RKO (cell line): ENCODE results near the gene SMYD1.

Experiments
- DNase-seq: peaks from one replicate; pipeline ENCODE4 v3.0.0-alpha.2; 2016; ENCODE audit warnings: low spot score

Gene SMYD1

DNA sequence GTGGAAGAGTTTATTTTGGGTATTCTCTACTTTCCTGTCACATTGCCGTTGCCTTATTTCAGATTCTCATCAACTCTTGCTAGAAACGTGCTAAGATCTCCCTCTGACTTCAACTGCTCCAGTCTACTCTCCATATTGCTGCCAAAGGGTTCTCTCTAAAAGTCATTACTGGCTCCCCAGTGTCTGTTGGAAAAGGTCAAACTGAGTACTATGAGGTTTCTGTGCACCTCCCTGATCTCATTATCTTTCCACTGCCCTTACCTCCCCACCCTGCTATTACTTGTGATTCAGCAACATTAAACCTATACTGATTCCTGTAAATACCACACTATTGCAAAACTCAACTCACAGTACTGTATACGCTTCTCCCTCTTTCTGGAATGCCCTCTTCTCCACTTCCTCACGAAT, 10.2 kb upstream of the SMYD1 start:
- no peak for DNase-seq

DNA sequence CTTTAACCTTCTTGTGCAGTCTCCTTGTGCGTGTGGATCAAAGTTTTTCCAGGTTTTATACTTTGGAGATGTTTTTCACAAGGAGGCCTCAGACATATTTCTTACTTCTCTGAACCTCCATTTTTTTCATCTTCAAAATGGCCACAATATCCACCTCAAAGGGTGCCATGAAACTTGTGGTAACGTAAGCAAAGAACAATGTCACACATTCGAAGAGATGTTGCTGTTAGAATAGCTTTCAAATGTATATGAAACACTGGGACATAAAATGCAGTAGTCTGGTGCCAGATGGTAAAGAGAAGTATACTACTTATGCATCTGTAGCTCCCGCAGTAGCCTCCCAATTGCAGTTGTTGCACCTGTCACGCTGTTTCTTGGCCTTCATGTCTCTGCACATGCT, 9.4 kb upstream of the SMYD1 start:
- DNase-seq: no peak

DNA sequence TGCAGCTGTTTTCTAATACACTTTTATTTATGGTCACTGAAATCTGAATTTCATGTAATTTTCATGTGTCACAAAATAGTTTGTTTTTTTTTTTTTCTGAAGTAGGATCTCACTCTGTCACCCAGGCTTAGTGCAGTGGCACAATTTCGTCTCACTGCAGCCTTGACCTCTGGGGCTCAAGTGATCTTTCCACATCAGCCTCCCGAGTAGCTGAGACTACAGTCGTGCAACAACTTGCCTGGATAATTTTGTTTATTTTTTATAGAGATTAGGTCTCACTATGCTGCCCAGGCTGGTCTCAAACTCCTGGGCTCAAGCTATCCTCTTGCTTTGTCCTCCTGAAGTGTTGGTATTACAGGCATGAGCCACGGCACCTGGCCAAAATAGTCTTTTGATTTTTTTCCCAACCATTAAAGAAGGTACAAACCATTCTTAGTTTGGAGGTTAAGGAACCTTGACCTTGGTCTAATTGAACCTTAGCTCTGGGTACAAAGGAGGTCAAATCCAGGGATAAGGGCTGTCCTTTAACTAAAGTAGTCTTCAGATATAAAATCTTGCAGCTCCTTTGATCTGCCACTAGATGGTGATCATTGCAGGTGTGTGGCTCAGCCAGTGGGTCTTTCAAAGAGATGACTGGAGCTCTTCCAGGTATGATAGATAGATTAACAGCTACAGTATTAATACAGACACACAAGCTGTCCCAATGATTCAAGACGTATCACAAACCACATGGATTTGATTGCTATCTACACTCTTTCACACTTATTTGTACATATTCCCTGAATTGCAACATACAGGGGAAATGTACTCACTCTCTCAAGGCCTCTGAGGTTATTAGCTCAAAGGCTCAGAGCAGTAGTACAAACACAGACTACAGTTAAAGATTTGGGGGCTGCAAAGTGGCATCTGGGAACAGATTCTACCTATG, 7.4 kb upstream of the SMYD1 start:
- peak; percentile 73 for DNase-seq

DNA sequence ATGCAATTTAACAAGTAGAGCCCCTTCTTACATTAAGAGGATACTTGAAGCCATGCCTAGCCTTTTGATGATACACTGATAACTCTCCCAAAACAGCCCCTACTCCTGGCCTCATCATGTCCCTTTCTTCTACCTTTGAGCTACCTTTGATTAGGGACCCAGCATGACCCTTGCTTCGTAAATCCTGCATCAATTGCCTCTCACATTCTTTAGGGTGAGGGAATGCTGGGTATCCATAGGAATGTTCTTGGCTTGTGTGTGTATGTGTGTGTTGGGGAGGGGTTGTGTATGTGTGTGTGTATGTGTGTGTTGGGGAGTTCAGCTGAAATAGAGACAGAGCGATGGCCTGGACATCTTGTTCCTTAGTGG, 6.7 kb upstream of the SMYD1 start:
- no peak for DNase-seq

DNA sequence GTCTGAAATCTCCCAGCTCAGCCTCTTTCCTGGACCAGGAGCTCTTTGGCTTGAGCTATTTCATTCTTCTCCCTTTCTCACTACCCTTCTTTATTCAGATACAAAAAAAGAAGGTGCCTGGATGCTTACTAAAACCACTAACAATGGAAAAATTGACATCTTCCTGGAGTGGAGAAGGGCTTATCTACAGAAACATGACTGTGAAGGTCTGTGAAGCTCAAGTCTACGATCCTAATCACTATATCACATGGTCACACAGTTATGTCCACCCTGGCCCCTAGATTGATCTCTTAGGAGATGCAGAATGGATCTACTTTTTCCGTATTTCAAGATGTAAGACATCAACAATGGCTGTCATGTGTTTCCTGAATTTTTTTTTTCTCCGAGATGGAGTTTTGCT, 6.3 kb upstream of the SMYD1 start:
- no peak for DNase-seq

DNA sequence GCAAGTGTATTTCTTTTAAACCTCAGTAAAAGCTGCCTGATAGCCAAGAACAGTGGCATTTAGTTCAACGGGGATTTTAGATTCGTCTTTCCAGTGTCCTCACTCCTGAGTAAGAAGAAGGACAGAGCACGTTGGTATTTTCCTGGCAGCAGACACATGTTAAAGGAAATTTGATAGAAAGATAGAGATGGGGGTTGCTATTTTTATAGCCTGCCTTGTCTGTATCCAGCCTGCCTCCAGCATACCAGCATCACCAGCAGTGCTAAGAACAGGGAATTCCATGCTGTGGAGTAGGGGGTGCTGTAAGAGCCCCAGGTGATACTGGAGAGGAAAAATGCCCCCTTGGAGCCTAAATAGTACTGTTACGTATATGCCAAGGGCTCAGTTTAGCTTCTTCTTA, 1.1 kb upstream of the SMYD1 start:
- no peak for DNase-seq

DNA sequence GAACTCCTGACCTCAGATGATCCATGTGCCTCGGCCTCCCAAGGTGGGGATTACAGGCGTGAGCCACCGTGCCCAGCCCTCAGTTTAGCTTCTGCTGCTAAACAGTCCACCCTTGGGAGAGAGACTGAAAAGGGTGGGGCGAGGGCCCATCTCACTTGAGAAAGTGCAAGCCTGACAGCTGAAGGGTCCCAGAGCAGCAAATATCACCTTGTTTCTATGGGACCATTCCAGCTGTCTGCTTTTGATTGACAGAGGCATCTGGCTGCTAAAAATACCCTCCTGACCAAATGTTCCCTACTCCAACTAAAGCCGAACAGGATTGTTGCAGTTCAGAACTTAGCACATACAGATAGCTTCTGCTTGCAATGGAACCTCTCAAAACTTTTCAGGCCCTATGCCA, 436 bp upstream of the SMYD1 start:
- no peak for DNase-seq

DNA sequence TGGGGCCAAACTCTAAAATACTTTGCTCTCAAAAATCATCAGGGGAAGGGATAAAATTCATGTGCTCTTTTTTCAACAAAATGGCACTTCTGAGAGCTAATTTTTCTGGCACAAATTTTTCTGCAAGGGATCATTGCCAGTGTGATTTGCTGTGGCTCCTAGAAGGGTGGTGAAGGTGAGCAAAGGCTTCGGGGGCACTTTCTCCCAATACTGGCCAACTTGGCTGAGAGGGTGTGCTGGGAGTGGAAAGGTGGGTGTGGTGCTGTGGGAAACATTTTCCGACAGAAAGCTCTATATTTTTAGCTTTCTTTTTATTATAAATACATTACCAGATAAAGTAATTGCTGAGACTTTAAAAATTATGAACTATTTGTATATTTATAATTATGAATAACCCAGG, 419 bp downstream of the SMYD1 start:
- no peak for DNase-seq

DNA sequence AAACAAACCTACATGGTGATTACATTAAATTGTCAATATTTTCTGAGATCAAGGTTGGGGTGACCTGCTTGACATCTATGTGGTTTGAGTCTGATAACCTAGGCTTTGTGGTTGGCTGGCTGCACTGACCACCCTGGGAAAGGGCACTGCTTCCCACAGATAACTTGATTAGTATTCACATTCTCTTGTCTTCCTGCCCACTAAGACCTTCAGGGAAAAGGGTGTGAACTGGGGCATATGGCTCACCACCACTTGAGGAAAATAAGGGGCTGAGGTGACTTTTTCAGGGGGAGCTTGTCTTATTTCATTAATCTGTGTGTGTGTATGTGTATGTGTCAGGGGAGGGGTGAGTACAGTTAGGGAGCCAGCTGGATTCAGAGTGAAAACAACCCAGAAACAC, 1.5 kb downstream of the SMYD1 start:
- DNase-seq: no peak

DNA sequence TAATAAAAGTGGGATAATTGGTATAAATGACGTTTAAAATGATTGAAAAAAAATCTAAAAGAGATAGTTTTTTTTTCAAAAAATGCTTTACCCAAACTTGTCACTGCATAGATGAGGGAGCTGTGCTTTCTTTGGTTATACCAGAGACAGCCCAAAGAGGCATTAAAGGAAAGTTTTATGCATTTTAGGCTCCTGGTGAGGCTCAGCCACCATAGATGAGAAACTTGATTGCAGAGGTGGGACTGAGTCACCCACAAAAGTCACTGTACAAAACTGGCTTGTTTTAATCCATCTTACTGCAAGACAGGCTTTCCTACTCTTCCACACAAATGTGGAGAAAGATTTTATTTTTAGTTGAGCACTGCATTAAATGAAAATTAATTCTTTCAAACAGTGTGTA, 2.4 kb downstream of the SMYD1 start:
- DNase-seq: no peak

DNA sequence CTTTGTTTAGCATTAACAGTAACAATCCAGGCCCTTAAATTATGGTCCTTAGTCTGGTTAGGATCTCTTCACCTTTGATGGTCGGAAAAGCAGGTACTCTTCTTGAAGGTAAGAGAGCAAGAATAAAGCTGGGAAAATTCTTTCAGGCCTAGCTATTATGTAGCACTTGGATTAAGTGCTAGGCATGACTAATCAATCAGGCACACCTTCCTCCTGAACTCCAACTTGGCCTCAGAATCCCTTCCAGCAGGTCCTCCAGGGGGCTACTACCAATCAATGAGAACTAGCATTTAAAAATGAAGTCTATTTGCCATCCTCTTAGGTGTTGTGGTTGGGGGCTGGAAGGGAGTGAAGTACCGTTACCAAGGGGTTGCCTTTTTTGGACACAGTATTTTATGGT, 3.7 kb downstream of the SMYD1 start:
- no peak for DNase-seq

DNA sequence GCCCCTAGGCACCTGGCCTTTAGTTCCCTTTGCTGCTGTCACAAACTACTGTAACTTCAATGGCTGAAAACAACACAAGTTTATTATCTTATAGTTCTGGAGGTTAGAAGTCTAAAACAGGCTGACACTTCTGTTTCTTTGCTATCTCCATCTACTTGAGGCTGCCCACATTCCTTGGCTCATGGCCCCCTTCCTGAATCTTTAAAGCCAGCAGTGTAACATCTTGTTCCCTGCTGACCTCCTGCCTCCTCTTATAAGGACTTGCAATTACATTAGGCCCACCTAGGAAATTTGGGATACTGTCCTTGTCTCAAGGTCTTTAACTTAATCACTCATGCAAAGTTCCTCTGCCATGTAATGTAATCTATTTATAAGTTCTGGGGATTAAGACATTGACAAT, 6.5 kb downstream of the SMYD1 start:
- no peak for DNase-seq

DNA sequence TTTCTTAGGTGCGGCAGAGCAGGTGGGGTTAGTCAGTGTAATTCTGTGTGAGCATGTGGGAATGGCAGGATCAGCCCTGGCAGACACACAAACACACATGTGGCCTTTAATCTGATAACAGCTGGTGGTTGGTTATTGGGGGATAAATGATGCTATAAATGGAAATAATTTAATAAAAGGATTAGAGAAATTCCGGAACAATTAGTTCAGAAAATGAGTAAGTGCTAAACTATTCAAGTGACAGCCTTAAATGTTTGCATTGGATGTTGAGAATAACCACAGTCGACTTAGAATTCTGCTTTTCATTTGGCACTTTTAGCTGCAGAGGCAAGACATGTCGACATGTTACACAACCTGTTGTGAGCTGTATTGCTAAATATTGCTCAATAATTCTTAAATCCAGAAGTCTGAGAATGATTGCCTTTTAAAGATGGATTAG, 7.2 kb downstream of the SMYD1 start:
- peak; percentile 33 for DNase-seq

DNA sequence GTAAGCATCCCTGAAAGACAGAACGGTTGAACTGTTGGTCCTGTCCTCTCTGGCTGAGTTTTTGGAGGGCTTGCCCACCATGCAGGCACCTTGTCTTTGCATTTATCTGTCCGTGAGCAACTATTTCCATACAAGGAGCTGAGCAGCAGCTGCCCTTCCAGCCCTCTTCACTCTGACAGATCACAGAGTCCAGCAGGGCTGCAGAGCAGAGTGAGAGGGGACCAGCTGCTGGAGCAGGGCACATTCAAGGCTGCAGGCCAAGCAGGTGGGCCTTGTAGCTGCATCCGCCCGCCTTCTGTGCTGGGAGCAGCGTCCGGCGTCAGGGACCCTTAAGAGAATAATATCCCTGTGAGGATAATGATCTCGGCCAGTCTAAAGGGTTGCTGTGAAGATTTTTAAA, 9.5 kb downstream of the SMYD1 start:
- DNase-seq: no peak

DNA sequence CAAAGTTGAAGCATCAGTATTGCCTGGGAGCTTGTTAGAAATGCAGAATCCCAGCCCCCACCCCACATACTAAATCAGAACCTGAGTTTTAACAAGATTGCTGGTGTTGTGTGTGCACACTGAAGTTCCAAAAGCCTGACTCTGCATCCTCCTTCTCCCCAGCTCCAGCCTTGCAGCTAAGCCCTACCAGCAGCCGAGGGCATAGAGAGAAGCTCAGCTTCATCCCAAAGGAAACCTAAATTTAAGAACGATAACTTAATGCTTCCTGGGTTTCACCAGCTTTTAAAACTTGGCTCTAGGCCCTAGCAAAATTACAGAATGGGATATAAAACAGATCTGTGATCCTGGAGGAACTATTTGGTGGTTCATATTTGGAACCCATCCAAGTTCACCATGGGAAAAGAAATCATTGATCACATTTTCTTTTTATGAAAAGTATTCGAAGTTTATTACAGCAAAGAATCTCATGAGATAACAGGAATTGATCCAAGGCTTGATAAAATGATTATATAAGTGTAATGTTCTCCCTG, 11.1 kb downstream of the SMYD1 start:
- DNase-seq: no peak

DNA sequence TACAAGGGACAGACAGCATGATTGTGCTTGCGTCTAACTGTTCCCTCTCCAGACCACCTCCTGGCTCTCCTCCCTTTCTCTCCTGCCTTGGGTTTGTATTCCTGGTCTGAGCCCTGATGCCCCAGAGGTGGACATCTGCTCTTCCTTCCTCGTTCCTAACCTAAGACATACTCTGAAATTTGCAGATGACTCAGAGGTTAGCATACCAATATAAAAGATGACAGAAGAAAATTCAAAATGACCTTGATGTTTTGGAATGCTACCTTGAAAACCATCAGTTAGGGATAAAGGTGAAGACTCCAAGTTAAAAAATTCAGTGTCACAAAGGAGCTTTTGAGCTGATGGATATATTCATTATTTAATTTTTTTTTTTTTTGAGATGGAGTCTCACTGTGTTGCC, 12.9 kb downstream of the SMYD1 start:
- DNase-seq: no peak

DNA sequence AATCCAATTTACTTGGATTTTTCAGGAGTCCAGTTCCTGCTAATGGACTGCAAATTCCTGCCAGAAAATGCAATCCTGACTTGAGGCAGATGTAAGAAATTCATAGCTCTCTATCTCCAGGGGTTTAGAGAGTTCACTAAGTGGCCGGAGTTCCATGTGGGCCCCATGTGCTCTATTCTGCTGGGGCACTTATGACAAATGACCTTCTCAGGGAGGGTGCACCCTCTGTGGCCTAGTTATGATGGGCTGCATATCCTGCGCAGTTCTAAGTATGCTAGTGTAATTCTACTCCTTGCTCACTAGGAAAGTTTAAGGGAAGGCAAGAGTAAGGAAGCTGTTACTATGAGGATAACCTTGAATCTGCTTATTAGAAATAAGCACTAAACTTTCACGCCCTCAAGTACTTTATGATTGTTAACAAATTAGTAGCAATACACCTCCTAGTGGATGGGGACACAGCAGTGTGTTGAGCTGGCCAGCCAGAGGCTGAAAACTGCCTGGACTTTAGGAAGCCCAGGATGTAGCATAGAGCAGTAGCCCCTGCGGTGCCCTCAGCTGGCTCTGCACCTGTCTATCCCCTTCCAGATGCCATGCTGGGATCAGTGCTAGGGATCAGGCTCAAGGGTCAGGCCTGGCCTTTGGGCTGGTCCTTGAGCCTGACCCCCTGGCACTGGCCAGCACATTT, 14.4 kb downstream of the SMYD1 start:
- no peak for DNase-seq

DNA sequence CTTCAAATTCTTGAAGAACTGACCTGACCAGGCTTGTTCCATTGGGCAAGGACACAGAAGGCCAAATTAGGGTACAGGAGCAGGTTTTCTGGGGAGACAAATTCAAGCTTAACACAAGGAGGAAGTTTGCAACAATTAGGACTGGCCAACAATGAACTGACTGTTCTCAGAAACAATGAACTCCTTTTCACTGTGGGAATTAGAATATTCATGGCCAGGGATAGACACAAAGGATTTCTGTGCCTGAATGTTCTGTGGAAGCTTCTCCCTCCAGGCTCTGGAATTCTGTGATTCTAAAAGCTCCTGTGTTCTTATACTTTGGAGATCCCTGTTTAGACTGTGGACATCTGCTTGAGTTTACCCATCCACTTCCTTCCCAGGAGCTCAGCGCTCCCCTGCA, 15.2 kb downstream of the SMYD1 start:
- no peak for DNase-seq

DNA sequence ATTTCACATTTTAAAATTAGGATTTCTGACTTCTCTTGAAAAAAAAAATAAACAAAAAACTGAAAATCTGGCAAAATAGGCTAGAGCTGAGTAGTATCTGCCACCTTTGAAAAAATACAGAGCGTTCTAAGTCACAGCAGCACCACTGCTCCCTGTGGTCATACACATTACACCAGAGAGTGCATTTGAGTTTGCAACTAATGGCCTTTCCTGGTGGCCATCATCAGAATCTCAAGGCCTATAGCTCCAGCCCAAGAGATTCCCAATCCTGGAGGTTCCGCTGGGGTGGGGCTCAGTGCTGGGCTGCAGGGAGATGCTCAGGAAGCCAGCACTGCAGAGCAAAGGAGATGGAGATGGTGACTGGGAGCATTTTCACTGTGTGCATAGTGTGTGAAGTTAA, 17.5 kb downstream of the SMYD1 start:
- no peak for DNase-seq

DNA sequence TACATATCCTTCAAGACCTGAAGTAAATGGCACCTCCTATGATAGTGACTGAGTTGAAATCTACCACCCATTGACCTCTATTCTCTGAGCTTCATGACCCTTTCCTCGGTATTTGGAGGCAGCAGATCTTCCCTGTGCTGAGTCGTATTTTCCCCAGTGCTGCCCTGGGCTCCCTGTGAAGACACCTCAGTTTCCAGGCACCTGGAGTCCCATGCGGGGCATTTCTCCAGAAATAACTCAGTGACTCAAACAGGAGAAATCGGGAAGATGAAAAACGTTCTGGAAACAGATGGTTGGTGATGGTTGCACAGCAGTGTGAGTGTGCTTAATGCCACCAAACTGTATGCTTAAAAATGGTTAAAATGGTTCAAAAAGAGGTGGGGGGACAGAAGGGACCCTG, 18.0 kb downstream of the SMYD1 start:
- no peak for DNase-seq

DNA sequence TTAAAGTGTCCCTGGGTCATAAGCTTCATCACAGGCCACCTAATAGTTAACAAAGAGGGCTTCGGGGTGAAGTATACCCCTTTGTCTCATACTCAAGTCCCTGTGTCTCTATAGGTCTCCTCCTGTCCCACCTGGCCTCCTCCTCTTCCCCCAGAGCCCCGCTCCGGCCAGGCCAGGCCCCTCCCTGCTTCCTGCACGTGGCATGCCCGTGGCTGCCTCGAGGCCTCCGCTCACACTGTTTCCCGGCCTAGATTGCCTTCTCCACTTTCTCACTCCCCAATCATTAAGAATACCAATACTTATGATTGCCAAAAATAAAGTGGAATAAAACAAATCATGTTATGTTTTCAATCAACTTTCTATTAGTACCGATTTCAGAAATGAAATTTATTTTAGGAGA, 18.8 kb downstream of the SMYD1 start:
- no peak for DNase-seq

DNA sequence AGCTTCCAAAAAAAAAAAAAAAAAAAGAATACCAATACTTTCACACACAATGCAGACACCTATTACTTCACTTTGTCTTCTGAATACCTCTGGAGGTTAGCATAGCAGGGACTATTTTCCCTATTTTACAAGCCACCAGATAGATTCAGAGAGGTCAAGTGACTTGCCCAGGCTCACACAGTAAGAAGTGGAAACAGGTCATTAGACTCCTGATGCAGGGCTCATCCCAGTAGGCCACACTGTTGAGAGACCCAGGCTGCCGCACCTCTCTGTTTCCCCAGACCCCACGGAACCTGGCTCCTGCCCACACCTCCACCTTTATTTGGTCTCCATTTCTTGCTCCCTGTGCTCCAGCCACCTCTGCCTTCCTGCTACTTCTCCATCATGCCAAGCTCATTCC, 19.4 kb downstream of the SMYD1 start:
- no peak for DNase-seq

DNA sequence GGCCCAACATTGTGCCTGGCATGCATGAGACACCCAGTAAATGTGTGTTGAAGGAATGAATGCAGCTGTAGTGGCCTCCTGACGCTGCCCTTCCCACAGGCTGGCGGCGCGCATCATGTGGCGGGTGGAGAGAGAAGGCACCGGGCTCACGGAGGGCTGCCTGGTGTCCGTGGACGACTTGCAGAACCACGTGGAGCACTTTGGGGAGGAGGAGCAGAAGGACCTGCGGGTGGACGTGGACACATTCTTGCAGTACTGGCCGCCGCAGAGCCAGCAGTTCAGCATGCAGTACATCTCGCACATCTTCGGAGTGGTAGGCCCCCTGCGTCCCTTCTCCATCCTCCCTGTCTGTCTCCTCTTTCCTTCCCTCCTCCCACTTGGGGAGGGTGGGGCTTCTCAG, 20.1 kb downstream of the SMYD1 start:
- no peak for DNase-seq

DNA sequence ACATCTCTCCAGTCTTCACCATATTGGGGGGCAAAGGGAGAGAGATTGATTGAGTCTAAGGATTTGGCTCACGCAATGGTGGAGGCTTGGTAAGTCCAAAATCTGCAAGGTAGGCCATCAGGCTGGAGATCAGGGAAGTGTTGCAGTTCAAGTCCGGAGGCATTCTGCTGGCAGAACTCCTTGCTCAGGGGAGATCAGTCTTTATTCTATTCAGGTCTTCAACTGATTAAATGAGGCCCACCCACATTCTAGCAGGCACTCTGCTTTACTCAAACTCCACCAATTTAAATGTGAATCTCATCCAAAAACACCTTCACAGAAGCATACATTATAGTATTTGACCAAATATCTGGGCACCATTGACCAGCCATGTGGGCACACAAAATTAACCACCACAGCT, 21.4 kb downstream of the SMYD1 start:
- DNase-seq: no peak
